GM19372 (cell line): ENCODE measurements around the gene MYCBP2.
A peak's percentile ranks its signal among the peaks of the same experiment; 100 is the strongest.
"Not testable (repeated sequence)": the region's sequence is repeated elsewhere in the genome, so short reads cannot be mapped to it uniquely, and the experiment has no call there.

Experiments
- ATAC-seq: cut with Tn5 transposase; IDR thresholded peaks from one replicate; pipeline ENCODE4 v1.9.1; 2021; ENCODE audit warnings: mild to moderate bottlenecking, low read depth, moderate library complexity; ENCODE audit not compliant: unreplicated experiment

Gene MYCBP2

DNA sequence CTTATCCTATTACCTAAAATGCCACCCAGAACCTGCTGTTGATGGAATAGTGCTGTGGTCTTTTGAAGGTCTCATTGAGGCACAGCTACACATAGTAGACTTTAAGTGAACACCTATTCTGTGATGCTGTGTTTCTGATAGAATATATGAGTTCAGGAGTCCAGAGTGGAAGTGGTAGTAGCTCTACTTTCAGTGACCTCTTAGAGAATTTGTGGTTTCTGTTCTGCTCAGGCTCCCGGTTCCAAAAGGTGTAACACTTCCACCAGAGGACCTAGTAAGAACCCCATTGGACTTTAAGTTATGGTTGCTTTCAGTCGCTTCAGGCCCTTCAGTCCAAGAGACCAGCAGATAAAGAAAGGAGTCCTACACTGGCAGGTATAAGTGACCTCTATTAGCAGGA is 11.4 kb upstream of the MYCBP2 start:
- ATAC-seq: peak; percentile 26

DNA sequence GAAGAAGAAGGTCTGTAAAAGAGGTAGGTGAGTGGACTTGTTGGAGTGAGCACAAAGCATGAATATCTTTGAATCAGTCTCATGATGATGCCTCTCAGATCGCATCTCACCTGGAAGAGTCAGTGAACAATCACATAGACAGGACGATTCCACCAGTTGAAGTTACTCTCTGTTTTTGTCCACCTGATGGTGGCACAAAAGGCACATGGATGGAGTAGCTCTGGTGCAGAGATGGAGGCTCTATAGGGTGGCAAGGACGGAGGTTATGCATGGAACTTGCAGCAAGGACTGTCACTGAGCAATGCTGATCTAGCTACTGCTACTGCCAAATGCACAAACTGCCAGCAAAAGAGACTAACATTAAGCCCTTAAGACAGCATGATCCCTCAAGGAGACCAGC is 10.3 kb upstream of the MYCBP2 start:
- no peak for ATAC-seq

DNA sequence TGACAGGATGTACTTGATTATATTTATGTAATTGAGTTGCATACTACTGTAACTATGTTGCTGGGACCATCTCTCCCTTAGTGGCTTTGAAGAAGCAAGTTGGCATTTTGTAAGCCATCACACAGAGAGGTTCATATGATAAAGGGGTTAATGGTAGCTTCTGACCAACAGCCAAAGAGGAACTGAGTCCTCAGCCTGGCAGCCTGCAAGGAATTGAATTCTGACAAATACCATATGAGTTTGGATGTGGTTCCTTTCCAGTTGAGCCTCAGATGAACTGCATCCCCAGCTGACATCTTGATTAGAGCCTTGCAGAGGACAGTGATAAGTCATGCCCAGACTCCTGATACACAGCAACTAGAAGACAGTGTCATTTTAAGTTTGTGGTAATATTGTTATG is 8.6 kb upstream of the MYCBP2 start:
- no peak for ATAC-seq

DNA sequence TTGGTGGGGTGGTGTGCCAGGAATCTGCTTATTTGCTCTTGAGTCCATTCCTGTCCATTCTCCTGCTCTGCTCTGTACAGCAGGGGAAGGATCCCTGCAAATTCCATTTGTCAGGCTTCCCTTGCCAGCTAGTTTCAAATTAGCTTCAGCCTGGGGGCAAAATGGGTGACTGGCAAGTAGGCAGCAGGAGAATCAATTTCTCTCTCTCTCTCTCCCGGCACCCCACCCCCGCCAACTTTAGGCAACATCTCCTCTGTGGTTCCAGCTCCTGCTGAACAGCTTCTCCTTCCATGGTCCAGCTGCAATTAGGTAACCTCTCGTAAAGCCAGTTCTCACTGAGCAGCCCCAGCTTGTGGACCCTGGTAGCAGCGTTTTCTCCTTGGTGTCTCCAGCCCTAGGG is 6.7 kb upstream of the MYCBP2 start:
- ATAC-seq: no peak

DNA sequence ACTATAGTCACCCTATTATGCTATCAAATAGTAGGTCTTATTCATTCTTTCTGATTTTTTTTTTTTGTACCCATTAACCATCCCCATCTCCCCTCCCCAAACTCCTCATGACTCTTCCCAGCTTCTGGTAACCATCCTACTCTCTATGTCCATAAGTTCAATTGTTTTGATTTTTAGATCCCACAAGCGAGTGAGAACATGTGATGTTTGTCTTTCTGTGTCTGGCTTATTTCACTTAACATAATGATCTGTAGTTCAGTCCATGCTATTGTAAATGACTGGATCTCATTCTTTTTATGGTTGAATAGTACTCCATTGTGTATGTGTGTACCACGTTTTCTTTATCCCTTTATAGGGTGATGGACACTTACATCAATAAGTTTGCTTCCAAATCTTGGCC is 4.5 kb upstream of the MYCBP2 start:
- no peak for ATAC-seq

DNA sequence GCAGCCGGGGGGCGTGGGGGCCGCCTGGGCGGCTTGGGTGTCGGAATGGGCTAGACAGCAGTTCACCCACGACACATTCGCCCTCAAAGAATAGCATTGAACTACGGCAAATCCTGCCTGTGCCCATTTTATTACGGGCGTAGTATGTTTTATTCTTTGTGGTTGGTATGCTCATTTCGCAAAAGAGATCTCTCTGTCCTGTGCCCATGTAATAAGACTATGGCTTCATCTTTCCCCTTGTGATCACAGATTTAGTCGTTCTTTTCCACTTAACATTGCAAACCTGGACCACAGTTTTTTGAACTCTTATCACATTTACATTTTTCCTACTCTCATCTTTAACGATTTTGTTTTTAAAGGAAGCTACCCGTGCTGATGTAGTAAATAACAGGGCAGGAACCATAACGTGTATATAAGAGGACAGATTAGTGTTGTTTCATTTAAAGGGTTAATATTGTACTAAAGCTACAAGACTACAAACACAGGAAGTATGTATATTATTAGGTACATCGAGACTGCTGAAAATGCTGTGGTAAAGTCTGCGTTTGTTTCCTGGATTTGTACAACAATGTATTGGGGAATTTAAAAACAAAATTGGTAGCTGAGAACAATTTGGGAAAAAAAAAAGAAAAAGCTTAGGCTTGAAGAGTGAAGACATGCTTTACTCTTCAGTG is 3.2 kb upstream of the MYCBP2 start:
- ATAC-seq: no peak

DNA sequence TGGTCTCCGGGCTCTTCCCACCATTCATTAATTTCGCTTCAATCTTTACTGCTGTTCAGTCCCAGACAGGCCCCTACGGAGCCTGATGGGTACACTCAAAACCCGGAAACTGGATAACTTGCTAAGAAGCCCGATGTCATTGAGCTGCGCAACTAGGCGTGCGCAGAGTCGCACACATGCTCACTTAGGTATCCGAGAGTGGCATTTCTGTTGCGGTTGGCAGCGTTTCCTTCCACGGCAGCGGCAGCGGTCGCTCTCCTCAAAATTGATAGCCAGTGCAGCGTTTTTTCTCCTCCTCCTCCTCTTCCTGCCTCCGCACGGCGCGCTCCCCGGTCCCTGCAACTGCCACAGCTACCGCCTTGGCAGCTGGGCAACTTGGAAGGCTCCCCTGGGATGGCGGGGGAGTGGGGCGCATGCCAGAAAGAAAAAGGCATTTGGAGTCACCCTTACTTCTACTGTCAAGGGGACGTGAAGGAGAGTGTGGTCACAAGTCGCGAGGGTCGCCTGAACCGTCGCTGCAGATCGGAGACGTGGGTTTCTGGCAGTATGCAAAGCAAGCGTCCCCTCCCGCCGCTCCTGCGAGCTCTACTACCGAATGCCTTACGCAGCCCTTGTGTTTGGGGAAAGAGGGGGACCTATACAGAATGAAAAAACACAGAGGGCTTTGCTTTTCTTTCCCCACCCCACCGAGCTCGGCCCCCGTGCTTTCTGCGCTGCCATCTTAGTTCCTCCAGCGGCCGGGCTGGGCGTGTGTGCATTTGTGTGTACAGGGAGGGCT is 2.4 kb upstream of the MYCBP2 start:
- ATAC-seq: peak; percentile 55

DNA sequence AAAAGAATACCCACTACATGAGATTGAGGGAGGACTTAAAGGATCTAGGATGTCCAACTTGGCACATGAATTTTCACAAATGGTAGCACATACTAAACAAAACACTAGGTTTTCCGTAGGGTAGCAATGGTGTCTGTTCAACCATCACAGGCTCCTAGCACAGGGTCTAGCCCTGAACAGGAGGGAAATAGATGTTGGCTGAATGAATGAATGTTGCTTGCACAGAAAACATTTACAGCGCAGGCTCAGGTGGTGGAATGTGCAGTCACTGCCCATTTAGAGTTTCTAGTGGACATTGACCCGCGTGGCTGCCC is 1.9 kb upstream of the MYCBP2 start:
- peak; percentile 10 for ATAC-seq

DNA sequence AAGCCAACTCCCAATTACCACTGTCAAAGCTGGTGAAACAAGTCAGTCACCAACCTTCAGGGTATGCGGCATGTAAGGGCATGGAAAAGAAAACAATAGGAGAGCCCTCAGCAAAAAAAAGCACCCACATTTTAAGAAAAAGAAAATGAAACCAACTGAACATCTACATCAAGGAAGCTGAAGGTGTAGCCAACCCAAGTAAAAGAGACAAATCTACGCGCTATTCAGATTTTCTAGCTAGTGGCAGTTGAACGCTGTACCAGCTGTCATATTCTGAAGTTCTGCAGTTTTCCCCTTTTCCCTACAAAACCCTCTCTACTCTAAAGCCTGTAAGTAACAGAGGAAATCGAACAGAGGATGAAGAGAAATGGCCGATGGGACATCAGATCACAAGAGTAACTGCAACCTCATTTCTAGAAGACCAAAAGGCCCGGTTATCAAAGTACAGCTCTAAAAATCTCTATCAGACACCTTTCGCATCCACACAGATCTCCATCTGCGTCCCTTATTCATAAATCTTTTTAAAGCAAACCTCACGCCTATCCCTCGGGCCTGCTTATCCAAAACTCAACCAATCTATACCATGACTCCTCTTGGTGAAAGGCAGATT is 1.4 kb downstream of the MYCBP2 start:
- no peak for ATAC-seq

DNA sequence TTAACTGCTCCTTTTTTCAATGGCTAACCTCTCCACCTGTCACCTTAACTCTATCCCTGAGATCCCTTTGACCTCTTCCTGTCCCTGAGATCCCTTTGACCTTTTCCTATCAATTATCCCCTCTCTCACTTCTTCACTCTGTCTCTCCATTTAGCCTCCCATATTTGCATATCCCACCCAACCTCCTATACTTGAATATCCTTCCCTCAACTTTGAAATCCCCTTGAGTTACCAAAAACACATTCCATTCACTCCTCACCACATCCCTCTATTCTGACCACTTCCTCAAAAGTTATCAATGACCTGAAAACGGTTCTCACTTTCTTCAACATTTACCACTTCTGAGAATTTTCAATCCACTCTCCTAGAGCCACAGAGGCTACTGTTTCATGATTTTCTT is 3.0 kb downstream of the MYCBP2 start:
- no peak for ATAC-seq

DNA sequence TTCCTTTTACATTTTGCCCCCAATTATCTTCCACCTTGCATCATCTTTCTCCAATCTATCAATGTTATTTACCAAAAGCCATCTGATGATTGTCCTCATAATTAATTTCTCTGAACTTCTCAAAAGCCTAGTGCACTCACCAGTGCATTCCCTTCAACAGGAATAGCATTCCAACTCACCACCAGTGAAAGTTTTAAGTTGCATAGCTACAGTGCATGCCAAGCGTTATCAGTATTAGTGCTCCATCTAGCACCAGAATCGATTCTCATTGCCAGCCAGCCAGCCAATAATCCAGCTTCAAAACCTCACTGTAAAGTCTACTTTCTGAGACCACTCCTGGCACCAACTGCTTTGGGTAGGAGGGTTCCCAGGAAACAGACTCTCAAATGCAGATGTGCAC is 7.4 kb downstream of the MYCBP2 start:
- no peak for ATAC-seq

DNA sequence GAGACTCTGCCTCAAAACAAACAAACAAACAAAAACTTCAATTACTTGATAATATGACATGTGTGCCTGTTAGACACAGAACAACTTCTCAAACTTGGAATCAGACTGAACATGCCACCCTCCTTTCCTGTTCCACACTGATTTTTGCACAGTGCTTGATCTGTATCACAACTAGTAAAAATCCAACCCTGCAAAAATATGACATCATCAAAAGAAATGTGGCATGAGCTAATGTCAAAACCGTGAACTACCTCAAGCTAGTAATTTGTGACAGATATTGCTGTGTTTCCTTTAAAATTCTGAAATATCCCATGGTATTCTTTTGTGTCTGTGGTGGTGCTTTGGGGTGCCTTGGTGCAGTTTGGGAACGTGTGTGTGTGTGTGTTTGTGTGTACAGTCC is 8.2 kb downstream of the MYCBP2 start:
- ATAC-seq: no peak

DNA sequence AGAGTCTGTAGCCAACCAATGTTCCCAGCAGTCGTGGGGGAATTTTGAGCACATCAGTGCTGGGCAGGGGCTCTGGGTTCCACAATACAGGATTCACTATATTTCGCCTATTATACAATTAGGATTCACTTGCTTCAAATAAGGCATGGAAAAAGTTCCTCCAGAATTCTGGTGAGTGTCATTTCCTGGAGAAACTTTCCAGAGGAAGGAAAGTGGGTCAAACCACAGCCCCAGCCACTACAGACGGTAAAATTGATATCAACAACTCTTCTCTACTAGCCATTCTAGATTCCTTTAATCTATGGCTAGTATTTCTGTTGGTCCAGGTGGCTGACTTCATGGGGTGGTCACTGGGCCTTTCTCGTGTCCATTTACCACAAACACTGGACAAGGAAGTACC is 10.5 kb downstream of the MYCBP2 start:
- no peak for ATAC-seq

DNA sequence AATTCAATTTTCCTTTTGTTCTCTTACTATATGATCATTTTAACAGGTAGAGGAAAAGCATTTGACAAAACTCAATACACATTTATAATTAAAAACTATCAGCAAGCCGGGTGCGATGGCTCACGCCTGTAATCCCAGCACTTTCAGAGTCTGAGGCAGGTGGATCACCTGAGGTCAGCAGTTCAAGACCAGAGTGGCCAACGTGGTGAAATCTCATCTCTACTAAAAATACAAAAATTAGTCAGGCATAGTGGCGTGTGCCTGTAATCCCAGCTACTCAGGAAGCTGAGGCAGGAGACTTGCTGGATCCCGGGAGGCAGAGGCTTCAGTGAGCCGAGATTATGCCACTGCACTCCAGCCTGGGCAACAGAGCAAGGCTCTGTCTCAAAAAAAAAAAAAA is 11.4 kb downstream of the MYCBP2 start:
- ATAC-seq: not testable (repeated sequence)

DNA sequence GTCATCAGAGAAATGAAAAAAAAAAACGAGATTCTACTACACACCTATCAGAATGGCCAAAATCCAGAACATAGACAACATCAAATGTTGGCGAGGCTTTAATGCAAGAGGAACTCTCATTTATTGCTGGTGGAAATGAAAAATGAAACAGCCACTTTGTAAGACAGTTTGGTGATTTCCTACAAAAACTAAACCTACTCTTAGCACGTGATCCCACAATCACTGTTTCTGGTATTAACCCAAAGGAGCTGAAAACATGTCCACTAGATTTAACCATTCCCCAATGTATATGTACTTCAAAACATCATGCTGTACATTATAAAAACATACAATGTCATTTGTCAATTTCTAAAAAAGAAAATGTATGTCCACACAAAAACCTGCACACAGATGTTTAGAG is 13.0 kb downstream of the MYCBP2 start:
- no peak for ATAC-seq

DNA sequence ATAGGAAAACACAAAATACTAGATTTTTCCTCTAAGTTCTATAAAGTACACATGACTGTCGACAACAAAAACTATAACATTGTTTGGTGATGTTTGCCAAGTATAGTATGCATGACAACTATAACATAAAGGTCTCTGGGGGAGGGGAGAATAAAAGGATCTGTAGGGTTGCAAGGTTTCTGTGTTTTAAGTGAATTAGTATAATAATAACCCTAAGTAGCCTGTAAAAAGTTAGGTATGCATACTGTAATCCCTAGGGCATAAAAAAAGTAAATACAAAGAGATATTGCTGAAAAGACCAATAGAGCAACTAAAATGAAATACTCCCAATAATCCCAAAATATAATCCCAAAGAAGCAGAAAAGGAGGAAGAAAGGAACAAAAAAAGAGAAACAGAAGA is 14.6 kb downstream of the MYCBP2 start:
- no peak for ATAC-seq

DNA sequence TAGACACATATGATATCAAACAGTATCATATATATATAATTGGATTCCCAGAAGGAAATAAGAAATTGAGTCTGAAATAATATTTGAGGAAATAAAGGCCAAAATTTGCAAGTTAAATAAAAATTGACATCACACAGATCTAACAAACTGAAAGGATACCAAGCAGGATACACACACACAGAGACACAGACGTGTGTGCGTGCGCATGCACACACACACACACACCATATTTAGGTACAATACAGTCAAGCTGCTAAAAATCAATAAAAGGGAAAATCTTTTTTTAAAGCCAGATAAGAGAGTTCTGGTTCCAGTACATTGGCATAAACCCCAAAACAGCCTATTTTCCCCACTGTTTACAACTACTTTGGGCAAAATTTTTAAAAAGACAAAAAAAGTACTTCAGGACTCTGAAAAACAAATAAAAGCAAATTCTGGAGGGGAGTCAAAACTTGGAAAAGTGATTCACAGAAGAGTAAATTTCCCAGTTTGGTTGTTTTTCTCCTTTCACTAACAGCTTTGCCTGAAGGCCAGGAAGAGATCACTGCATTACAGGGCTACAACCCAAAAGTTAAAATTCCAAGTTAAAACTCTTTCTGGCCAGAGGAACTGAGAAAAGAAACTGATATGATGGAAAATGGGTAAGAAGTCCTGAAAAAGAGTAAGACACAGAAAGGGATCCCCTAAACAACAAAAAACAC is 16.2 kb downstream of the MYCBP2 start:
- no peak for ATAC-seq

DNA sequence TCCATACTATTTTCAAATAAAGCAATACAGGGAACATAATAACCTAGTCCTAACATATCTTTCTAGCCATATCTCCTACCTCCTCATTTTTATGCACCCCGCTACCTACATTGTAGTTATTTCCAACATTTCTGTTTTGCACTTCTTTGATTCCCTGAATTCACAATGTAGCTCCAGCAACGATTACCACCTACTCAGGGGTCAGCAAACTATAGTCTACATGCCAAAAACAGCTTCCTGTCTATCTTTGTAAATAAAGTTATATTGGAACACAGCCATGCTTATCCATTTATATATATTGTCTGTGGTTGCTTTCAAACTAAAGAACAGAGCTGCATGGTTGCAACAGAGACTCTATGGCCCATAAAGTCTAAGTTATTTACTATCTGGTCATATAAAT is 16.7 kb downstream of the MYCBP2 start:
- no peak for ATAC-seq

DNA sequence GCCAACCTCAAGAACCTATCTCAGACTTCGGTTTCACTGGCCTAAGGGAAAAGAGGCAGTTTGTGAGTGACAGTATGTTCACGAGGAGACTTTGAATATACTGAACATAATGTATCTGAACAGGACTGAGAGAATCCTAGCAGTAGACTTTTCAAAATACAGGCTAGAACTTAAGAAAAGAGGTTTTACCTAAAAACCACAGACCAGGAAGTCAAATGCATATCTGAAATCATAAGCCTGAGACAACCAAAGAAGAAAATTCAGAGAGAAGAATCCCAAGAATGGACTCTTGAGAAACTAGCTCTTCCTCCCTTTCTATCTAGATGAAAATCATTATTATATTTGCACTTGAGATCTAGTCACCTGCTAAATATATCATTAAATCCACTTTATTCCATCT is 17.6 kb downstream of the MYCBP2 start:
- ATAC-seq: no peak

DNA sequence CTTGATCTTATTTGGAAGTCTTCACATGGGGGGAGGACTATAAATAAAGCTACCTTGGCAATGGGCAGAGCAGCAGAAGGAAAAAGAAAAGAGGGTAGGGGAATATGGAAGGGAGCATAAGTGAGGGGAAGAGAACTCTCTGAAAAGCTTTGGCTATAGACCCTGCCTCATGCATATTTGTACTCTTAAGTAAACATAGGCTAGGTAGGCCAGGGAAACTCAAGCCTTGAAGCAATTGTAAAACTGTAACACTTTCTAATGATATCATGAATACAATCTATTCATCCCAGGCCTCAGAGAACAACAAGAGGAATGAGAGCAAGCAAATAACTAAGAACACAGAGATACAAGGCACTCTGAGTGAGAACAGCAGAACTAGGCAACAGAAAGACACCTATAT is 20.4 kb downstream of the MYCBP2 start:
- ATAC-seq: no peak

DNA sequence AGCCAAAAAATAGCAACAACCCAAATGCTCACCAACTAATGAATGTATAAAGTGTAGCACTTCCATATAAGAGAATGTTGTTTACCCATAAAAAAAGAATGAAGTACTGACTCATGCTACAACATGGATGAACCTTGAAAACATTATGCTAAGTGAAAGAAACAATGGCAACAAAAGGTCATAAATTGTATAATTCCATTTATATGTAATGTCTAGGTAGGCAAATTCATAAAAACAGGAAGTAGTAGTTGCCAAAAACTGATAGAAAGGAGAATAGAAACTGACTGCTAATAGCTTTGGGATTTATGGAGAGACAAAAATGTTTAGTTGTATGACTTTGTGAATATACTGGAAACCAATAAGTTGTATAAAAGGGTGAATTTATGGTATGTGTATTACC is 21.6 kb downstream of the MYCBP2 start:
- no peak for ATAC-seq
